Esophagus squamous epithelium (tissue), 4 donors: Measurements from ENCODE around the gene RPL19.

ENCODE experiments used
- CTCF ChIP-seq, 6 experiments: fragments of 450-650 bp in 4 of 6; fragments of 200-600 bp in 2 of 6; sonication (generic) in 2 of 6; IDR thresholded peaks; one replicate each; pipeline ENCODE4 v1.5.1; 2016 to 2019; ENCODE audit warnings: antibody characterized with exemption in 6 of 6, mild to moderate bottlenecking in 4 of 6, moderate library complexity in 4 of 6
- POLR2A ChIP-seq, 4 donors: fragments of 450-650 bp; IDR thresholded peaks; one replicate each; pipeline ENCODE4 v1.6.1; 2017; ENCODE audit warnings: antibody characterized with exemption in 4 of 4, mild to moderate bottlenecking in 4 of 4, moderate library complexity in 3 of 4

- TF ChIP-seq CTCF (IDR thresholded peaks at IDR 0.05) = peak in 4 of 6 experiments; percentile 18 to 37 (median 26)
- no peak for TF ChIP-seq POLR2A (IDR thresholded peaks at IDR 0.05)
These were observed 46.5 kb upstream of the RPL19 start for GRCh38 chr17:39153599-39154051.
